OCI-LY7 (cell line): ENCODE results near the gene EMC9. TPM values are rescaled to one million over a fixed set of nuclear protein-coding genes. Genes with fewer than 3 reads are reported as not detected.
A peak's percentile ranks its signal among the peaks of the same experiment; 100 is the strongest.

ENCODE experiments used
- BruUV-seq: library from RNA; stranded (reverse); fragments of 400-500 nt; replicated peaks from 2 replicates; lab custom pipeline; 2021; lab: Mats Ljungman, UMichigan
- CTCF ChIA-PET: fragments of 300-600 bp; sonication (Branson Sonifier 250); formaldehyde crosslinking; loops from one replicate; lab custom pipeline; 2022; ENCODE audit warnings: antibody characterized with exemption; ENCODE audit not compliant: unreplicated experiment; lab: Charles Lee
- POLR2A ChIA-PET: fragments of 300-600 bp; sonication (Branson Sonifier 250); formaldehyde crosslinking; loops from one replicate; lab custom pipeline; 2022; ENCODE audit warnings: antibody characterized with exemption; lab: Charles Lee
- DNase-seq: peaks from one replicate; pipeline ENCODE4 v3.0.0-alpha.2; 2015; ENCODE audit warnings: low spot score
- H2AFZ ChIP-seq: fragments of 200-600 bp; sonication (generic), shearing (Covaris generic); 2 replicates; pipeline ENCODE4 v1.6.1; 2014; ENCODE audit warnings: mild to moderate bottlenecking, antibody characterized with exemption, low read length, moderate library complexity
- H3K27ac ChIP-seq: fragments of 200-600 bp; sonication (generic); 2 replicates; pipeline ENCODE4 v1.5.1; 2014; ENCODE audit warnings: mixed run types, low read depth, mild to moderate bottlenecking, moderate library complexity, low read length, inconsistent platforms; ENCODE audit not compliant: poor library complexity, severe bottlenecking
- H3K36me3 ChIP-seq: fragments of 200-600 bp; sonication (generic); 2 replicates; pipeline ENCODE4 v1.6.1; 2014; ENCODE audit warnings: mild to moderate bottlenecking, antibody characterized with exemption, low read length, moderate library complexity, mixed read lengths; ENCODE audit not compliant: insufficient read depth
- H3K4me1 ChIP-seq: fragments of 200-600 bp; sonication (generic); 2 replicates; pipeline ENCODE4 v1.5.1; 2014; ENCODE audit warnings: mild to moderate bottlenecking, low read length; ENCODE audit not compliant: insufficient read depth, poor library complexity, severe bottlenecking
- H3K4me2 ChIP-seq: fragments of 200-600 bp; sonication (generic); 2 replicates; pipeline ENCODE4 v1.6.1; 2014; ENCODE audit warnings: mild to moderate bottlenecking, low read length
- H3K4me3 ChIP-seq: fragments of 200-600 bp; sonication (generic); 2 replicates; pipeline ENCODE4 v1.5.1; 2014; ENCODE audit warnings: mild to moderate bottlenecking, low read depth, low read length; ENCODE audit not compliant: poor library complexity, severe bottlenecking
- H3K79me2 ChIP-seq: fragments of 200-600 bp; sonication (generic); 2 replicates; pipeline ENCODE4 v1.6.1; 2016; ENCODE audit warnings: low read depth, mild to moderate bottlenecking, low read length, moderate library complexity, mixed read lengths; ENCODE audit not compliant: insufficient read depth
- H3K9me2 ChIP-seq: fragments of 200-600 bp; sonication (generic); 2 replicates; pipeline ENCODE4 v1.6.1; 2016; ENCODE audit warnings: mild to moderate bottlenecking, low read length, mixed read lengths; ENCODE audit not compliant: insufficient read depth
- H3K9me3 ChIP-seq: fragments of 200-600 bp; sonication (generic); 2 replicates; pipeline ENCODE4 v1.6.1; 2014; ENCODE audit warnings: mild to moderate bottlenecking, mixed run types, low read length, mixed read lengths
- H4K20me1 ChIP-seq: fragments of 200-600 bp; sonication (generic); 2 replicates; pipeline ENCODE4 v1.6.1; 2014; ENCODE audit warnings: mild to moderate bottlenecking, antibody characterized with exemption, low read length, moderate library complexity, mixed read lengths; ENCODE audit not compliant: insufficient read depth
- EZH2phosphoT487 ChIP-seq: fragments of 200-600 bp; sonication (generic); IDR thresholded peaks from 2 replicates; pipeline ENCODE4 v1.6.1; 2018; ENCODE audit warnings: low read depth, borderline replicate concordance, mild to moderate bottlenecking, mixed run types, antibody characterized with exemption, low read length, moderate library complexity, mixed read lengths
- intact Hi-C: fragments of 100-400 bp; cut with micrococcal nuclease; formaldehyde crosslinking; loops from one replicate; pipeline ENCODE4 v1.10.0; 2022; ENCODE audit not compliant: unreplicated experiment
- total RNA-seq, 2 experiments: library from RNA; depleted of rRNA in 1 of 2; stranded (reverse); fragments of >200 nt in 1 of 2; shearing (Covaris generic) in 1 of 2; gene quantifications; 2 replicates each; pipeline ENCODE4 v1.2.3, GENCODE V29; 2014 to 2022
- TF ChIP-seq, protein P1 (sequence below): fragments of 200-600 bp; sonication (generic); conservative IDR thresholded peaks from 2 replicates; pipeline ENCODE4 v1.5.1; 2014; ENCODE audit warnings: mild to moderate bottlenecking, antibody characterized with exemption, low read length, moderate library complexity, mixed read lengths

Gene EMC9
- total RNA-seq, 2 experiments from 2014 or later, result 72.0 to 74.8 TPM

DNA sequence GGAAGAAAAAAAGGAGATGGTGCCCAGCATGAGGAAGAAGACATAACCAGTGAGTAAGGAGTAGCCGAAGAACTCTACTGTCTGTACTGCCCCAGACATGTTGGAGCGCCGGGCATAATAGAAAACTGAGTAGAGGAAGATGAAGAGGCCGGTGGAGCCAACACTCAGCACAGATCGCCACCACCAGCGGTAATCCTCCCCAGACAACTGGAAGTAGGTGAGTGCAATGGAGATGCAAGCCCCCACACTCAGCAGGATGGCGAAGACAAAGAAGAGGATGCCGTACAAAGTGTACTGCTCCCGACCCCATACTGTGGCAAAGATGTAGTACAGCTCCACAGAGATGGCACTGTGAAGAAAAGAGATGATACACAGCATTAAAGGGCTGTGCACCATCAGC, 48.1 kb upstream of the EMC9 start:
- peak overlapping the region; percentile 19; the same call in 1 of the 2 replicates for H2AFZ ChIP-seq
- H3K4me3 ChIP-seq, result peak overlapping the region; percentile 85
- H3K9me3 ChIP-seq, result no peaks in the 10 kb centered on the region
- no peak for TF ChIP-seq EZH2phosphoT487
- TF ChIP-seq, protein P1, sequence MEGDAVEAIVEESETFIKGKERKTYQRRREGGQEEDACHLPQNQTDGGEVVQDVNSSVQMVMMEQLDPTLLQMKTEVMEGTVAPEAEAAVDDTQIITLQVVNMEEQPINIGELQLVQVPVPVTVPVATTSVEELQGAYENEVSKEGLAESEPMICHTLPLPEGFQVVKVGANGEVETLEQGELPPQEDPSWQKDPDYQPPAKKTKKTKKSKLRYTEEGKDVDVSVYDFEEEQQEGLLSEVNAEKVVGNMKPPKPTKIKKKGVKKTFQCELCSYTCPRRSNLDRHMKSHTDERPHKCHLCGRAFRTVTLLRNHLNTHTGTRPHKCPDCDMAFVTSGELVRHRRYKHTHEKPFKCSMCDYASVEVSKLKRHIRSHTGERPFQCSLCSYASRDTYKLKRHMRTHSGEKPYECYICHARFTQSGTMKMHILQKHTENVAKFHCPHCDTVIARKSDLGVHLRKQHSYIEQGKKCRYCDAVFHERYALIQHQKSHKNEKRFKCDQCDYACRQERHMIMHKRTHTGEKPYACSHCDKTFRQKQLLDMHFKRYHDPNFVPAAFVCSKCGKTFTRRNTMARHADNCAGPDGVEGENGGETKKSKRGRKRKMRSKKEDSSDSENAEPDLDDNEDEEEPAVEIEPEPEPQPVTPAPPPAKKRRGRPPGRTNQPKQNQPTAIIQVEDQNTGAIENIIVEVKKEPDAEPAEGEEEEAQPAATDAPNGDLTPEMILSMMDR, result no peak
- BruUV-seq, result no TSS peak
- peaks cover 55% of the 10 kb centered on the region for H3K36me3 ChIP-seq
- H3K4me1 ChIP-seq, result peaks cover 22% of the 10 kb centered on the region
- intact Hi-C loops, result loop anchor here (2.0 kb wide), 3 partner anchors 29 to 53 kb away; partner anchors contain the start of genes EMC9, IRF9 and TINF2
- H3K27ac ChIP-seq, result peak overlapping the region; percentile 26
- H3K4me2 ChIP-seq, result peak overlapping the region; percentile 93
- no peak for DNase-seq
- ChIA-PET CTCF (no interaction called here), POLR2A (interaction anchor here (1.5 kb wide), 1 partner anchor 28 kb away, joined by 5 read pairs; the partner anchor contains the start of gene IRF9)
- no peaks in the 10 kb centered on the region for H4K20me1 ChIP-seq
- no peaks in the 10 kb centered on the region for H3K9me2 ChIP-seq
- H3K79me2 ChIP-seq, result peaks cover 13% of the 10 kb centered on the region; the same call in 1 of the 2 replicates

DNA sequence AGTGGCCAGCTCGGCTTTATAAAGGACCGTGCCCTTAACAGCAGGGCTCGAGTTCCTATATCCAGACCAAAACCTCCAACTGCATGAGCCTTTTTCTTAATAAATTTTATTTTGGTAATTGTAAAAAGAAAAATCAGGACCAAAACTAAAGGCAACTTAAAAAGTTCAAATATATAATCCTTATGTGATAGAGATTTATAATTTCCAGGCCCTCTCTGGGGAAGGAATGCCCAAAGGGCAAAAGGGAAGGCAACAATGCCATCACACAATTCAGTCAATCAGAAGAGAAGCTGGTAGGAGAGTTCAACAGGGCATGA, 47.6 kb upstream of the EMC9 start:
- intact Hi-C loops, result loop anchor here (2.0 kb wide), 3 partner anchors 28 to 54 kb away; partner anchors contain the start of genes EMC9, IRF9 and TINF2
- H3K4me3 ChIP-seq, result peak overlapping the region; percentile 85
- H3K79me2 ChIP-seq, result peaks cover 11% of the 10 kb centered on the region; the same call in 1 of the 2 replicates
- H3K4me2 ChIP-seq, result peak overlapping the region; percentile 93
- no TSS peak for BruUV-seq
- H3K36me3 ChIP-seq, result peaks cover 58% of the 10 kb centered on the region
- peak overlapping the region; percentile 26 for H3K27ac ChIP-seq
- no peaks in the 10 kb centered on the region for H3K9me2 ChIP-seq
- H2AFZ ChIP-seq, result peak overlapping the region; percentile 19; the same call in 1 of the 2 replicates
- no peaks in the 10 kb centered on the region for H4K20me1 ChIP-seq
- H3K9me3 ChIP-seq, result no peaks in the 10 kb centered on the region
- CTCF ChIA-PET, result no interaction called here
- DNase-seq, result no peak
- no peak for TF ChIP-seq EZH2phosphoT487
- TF ChIP-seq, protein P1, result no peak
- POLR2A ChIA-PET, result interaction anchor here (0.6 kb wide), 1 partner anchor 28 kb away, joined by 3 read pairs; the partner anchor contains the start of gene IRF9
- H3K4me1 ChIP-seq, result peaks cover 18% of the 10 kb centered on the region
